MCF 10A (cell line): ENCODE measurements around the gene CLIP1. TPM values are rescaled to one million over a fixed set of nuclear protein-coding genes. Genes with fewer than 3 reads are reported as not detected.

Experiments
- BruUV-seq: library from RNA; stranded (reverse); fragments of 400-500 nt; replicated peaks from 2 replicates; lab custom pipeline; 2021; lab: Mats Ljungman, UMichigan
- CTCF ChIA-PET: fragments of 300-600 bp; sonication (Branson Sonifier 250); formaldehyde crosslinking; extraction: SDS; loops from one replicate; lab custom pipeline; 2021; ENCODE audit warnings: antibody characterized with exemption, inconsistent platforms; lab: Yijun Ruan, JAX
- POLR2A ChIA-PET: fragments of 300-600, 350-650 bp; sonication (Branson Sonifier 250); formaldehyde crosslinking; extraction: SDS; loops from one replicate; lab custom pipeline; 2020; ENCODE audit warnings: antibody characterized with exemption, inconsistent platforms; lab: Yijun Ruan, JAX
- DNase-seq: peaks from one replicate; pipeline ENCODE4 v3.0.0-alpha.2; 2018; ENCODE audit not compliant: unreplicated experiment
- H3K27ac Mint-ChIP-seq: one replicate; pipeline ENCODE4 v1.8.0; 2022; ENCODE audit warnings: mild to moderate bottlenecking, low read depth, mixed read lengths; ENCODE audit not compliant: unreplicated experiment
- H3K27me3 Mint-ChIP-seq: one replicate; pipeline ENCODE4 v1.8.0; 2022; ENCODE audit warnings: mixed read lengths; ENCODE audit not compliant: insufficient read depth, unreplicated experiment
- H3K36me3 Mint-ChIP-seq: one replicate; pipeline ENCODE4 v1.8.0; 2022; ENCODE audit warnings: mild to moderate bottlenecking, moderate library complexity, mixed read lengths; ENCODE audit not compliant: insufficient read depth, unreplicated experiment
- H3K4me1 Mint-ChIP-seq: one replicate; pipeline ENCODE4 v1.8.0; 2022; ENCODE audit warnings: mixed read lengths; ENCODE audit not compliant: insufficient read depth, unreplicated experiment
- H3K4me3 Mint-ChIP-seq: one replicate; pipeline ENCODE4 v1.8.0; 2022; ENCODE audit warnings: mild to moderate bottlenecking, moderate library complexity, mixed read lengths; ENCODE audit not compliant: unreplicated experiment
- H3K9me3 Mint-ChIP-seq: one replicate; pipeline ENCODE4 v1.8.0; 2022; ENCODE audit warnings: mixed read lengths; ENCODE audit not compliant: unreplicated experiment
- intact Hi-C: fragments of 100-400 bp; cut with micrococcal nuclease; formaldehyde crosslinking; loops from 2 replicates; pipeline ENCODE4 v1.14.1; 2022
- total RNA-seq: library from RNA; stranded (reverse); gene quantifications from 2 replicates; pipeline ENCODE4 v1.2.3, GENCODE V29; 2022
- TF ChIP-seq, protein P1 (sequence below): fragments of 200-600 bp; IDR thresholded peaks from one replicate; pipeline ENCODE4 v1.8.0; 2022; ENCODE audit warnings: antibody characterized with exemption, mild to moderate bottlenecking; ENCODE audit not compliant: unreplicated experiment

Gene CLIP1
- total RNA-seq, 1 experiment from 2014 or later: 92.6 TPM

- TF ChIP-seq, protein P1, sequence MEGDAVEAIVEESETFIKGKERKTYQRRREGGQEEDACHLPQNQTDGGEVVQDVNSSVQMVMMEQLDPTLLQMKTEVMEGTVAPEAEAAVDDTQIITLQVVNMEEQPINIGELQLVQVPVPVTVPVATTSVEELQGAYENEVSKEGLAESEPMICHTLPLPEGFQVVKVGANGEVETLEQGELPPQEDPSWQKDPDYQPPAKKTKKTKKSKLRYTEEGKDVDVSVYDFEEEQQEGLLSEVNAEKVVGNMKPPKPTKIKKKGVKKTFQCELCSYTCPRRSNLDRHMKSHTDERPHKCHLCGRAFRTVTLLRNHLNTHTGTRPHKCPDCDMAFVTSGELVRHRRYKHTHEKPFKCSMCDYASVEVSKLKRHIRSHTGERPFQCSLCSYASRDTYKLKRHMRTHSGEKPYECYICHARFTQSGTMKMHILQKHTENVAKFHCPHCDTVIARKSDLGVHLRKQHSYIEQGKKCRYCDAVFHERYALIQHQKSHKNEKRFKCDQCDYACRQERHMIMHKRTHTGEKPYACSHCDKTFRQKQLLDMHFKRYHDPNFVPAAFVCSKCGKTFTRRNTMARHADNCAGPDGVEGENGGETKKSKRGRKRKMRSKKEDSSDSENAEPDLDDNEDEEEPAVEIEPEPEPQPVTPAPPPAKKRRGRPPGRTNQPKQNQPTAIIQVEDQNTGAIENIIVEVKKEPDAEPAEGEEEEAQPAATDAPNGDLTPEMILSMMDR: no peak
- Mint-ChIP-seq H3K27me3 (no peaks in the 10 kb centered on the region), H3K4me3 (no peak overlapping the region), H3K4me1 (no peaks in the 10 kb centered on the region), H3K9me3 (no peaks in the 10 kb centered on the region), H3K36me3 (peaks cover 48% of the 10 kb centered on the region), H3K27ac (no peak overlapping the region)
- no peak for DNase-seq
- POLR2A ChIA-PET: interaction anchor here (0.6 to 1.8 kb wide), 4 partner anchors 8 to 19 kb away, joined by 3 to 6 read pairs (median 4); partner anchors contain the start of gene DIABLO
- intact Hi-C loops: no loop called here
- CTCF ChIA-PET: interaction anchor here (1.0 kb wide), 1 partner anchor 32 kb away, joined by 4 read pairs; no protein-coding TSS in a partner anchor
- BruUV-seq: no TSS peak
These were observed 177.7 kb downstream of the CLIP1 start for GRCh38 chr12:122244565-122245371.

DNA sequence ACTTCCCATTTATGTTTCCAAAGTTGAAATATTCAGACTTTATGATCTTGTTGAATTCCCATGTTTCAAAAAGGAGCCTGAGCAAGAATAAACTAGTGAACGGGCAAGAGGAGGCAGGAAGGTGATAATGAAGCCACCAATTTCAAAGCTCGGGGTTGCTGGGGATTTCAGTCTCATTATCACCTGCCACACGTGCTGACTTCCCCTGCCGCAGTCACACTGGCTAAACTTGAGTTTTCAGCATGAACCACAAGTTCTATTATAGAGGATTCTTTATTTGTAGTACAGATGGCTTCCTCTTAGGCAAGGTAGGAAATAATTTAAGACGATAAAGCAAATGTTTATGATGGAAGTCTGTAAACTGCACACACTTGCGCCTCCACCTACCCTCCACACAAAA is 178.5 kb downstream of the CLIP1 start:
- Mint-ChIP-seq H3K27ac (no peak overlapping the region), H3K4me1 (peaks cover 2% of the 10 kb centered on the region), H3K27me3 (no peaks in the 10 kb centered on the region), H3K4me3 (no peak overlapping the region), H3K9me3 (no peaks in the 10 kb centered on the region), H3K36me3 (peaks cover 48% of the 10 kb centered on the region)
- ChIA-PET POLR2A (interaction anchor here (0.6 to 1.8 kb wide), 4 partner anchors 9 to 79 kb away, joined by 3 to 5 read pairs (median 4); partner anchors contain the start of gene DIABLO), CTCF (no interaction called here)
- BruUV-seq: no TSS peak
- TF ChIP-seq, protein P1: no peak
- intact Hi-C loops: no loop called here
- no peak for DNase-seq

DNA sequence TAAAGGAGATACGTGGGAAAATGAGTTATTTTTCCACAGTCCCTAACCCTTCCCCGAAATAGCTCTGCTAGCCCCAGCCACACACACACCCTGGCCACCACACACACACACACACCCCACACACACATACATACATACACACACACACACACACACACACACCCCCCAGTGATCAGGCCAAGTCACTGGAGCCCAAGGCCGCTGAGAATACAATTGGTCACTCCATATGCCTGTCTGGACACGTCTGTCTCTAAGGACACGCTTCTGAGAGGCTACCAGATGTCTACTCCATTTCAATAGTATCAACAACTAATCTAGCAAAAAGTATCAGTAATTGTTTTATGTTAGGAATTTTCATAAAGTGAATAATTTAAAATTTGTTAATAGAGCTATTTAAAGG is 183.6 kb downstream of the CLIP1 start:
- Mint-ChIP-seq H3K27ac (peak overlapping the region; percentile 76), H3K36me3 (peaks cover 63% of the 10 kb centered on the region), H3K9me3 (no peaks in the 10 kb centered on the region), H3K27me3 (no peaks in the 10 kb centered on the region), H3K4me3 (no peak overlapping the region), H3K4me1 (peaks cover 6% of the 10 kb centered on the region)
- TF ChIP-seq, protein P1: no peak
- POLR2A ChIA-PET: interaction anchor here (0.7 to 1.6 kb wide), 3 partner anchors 11 to 29 kb away, joined by 3 to 7 read pairs (median 6); partner anchors contain the start of gene DIABLO
- CTCF ChIA-PET: interaction anchor here (0.6 to 1.2 kb wide), 3 partner anchors 14 to 1808 kb away, joined by 4 to 5 read pairs (median 5); no protein-coding TSS in a partner anchor
- intact Hi-C loops: no loop called here
- DNase-seq: peak; percentile 42
- no TSS peak for BruUV-seq

- Mint-ChIP-seq H3K27me3 (no peaks in the 10 kb centered on the region), H3K27ac (no peak overlapping the region), H3K4me1 (peaks cover 6% of the 10 kb centered on the region), H3K4me3 (no peak overlapping the region), H3K9me3 (no peaks in the 10 kb centered on the region), H3K36me3 (peaks cover 75% of the 10 kb centered on the region)
- DNase-seq: no peak
- ChIA-PET POLR2A (interaction anchor here (0.5 to 1.2 kb wide), 3 partner anchors 10 to 161 kb away, joined by 3 to 4 read pairs (median 3); partner anchors contain the start of gene DIABLO), CTCF (interaction anchor here (0.7 to 1.2 kb wide), 3 partner anchors 24 to 120 kb away, joined by 3 to 4 read pairs (median 4); no protein-coding TSS in a partner anchor)
- TF ChIP-seq, protein P1: no peak
- intact Hi-C loops: no loop called here
- no TSS peak for BruUV-seq
These were observed 186.7 kb downstream of the CLIP1 start for GRCh38 chr12:122235741-122236140.
